ENCODE data around the gene KLF3. TPM values are rescaled to one million over a fixed set of nuclear protein-coding genes. Genes with fewer than 3 reads are reported as not detected.

Gene KLF3
- total RNA-seq = 33.6 and 43.7 TPM in 2 replicates

GRCh38 chr4:38663801-38664705, at the start of gene KLF3:
Gene KLF3 (plus strand): TSS chr4:38664199. CDS start chr4:38680626, 16,427 bp downstream.

Other genes with a start within 250 kb of the KLF3 start
- not detected in 2 replicates for gene TLR10, start 118.8 kb downstream of the KLF3 start, total RNA-seq
- 4.6 and 9.8 TPM in 2 replicates for gene TLR1, start 140.6 kb downstream of the KLF3 start, total RNA-seq
- gene TLR6, start 192.6 kb downstream of the KLF3 start, total RNA-seq = 2.3 and 4.8 TPM in 2 replicates
- 149 and 225 TPM in 2 replicates for gene FAM114A1, start 203.6 kb downstream of the KLF3 start, total RNA-seq